Liver (tissue), 3 donors: ENCODE data around the gene ARAP3.

Experiments
- FOXA1 ChIP-seq: IDR thresholded peaks from 2 replicates; pipeline ENCODE4 v1.6.1; 2016; ENCODE audit warnings: antibody characterized with exemption
- GABPA ChIP-seq, 2 donors: IDR thresholded peaks in 1 of 2; conservative IDR thresholded peaks in 1 of 2; 2 replicates each; pipeline ENCODE4 v1.6.1; 2016; ENCODE audit warnings: antibody characterized with exemption in 2 of 2, mild to moderate bottlenecking in 1 of 2, moderate library complexity in 1 of 2
- JUND ChIP-seq, 2 donors: IDR thresholded peaks; 2 replicates each; pipeline ENCODE4 v1.6.1; 2016; ENCODE audit warnings: antibody characterized with exemption in 2 of 2
- NR2F2 ChIP-seq: IDR thresholded peaks from 2 replicates; pipeline ENCODE4 v1.6.1; 2016; ENCODE audit warnings: antibody characterized with exemption
- RAD21 ChIP-seq, 2 donors: IDR thresholded peaks; 2 replicates each; pipeline ENCODE4 v1.6.1; 2016; ENCODE audit warnings: antibody characterized with exemption in 2 of 2, mild to moderate bottlenecking in 2 of 2
- RXRA ChIP-seq, 2 donors: IDR thresholded peaks; 2 replicates each; pipeline ENCODE4 v1.6.1; 2017 to 2018; ENCODE audit warnings: antibody characterized with exemption in 2 of 2, mild to moderate bottlenecking in 1 of 2
- SP1 ChIP-seq: IDR thresholded peaks from 2 replicates; pipeline ENCODE4 v1.6.1; 2018; ENCODE audit warnings: antibody characterized with exemption, mild to moderate bottlenecking
- TAF1 ChIP-seq: conservative IDR thresholded peaks from 2 replicates; pipeline ENCODE4 v1.6.1; 2016; ENCODE audit warnings: antibody characterized with exemption, mild to moderate bottlenecking
- YY1 ChIP-seq: IDR thresholded peaks from 2 replicates; pipeline ENCODE4 v1.6.1; 2016; ENCODE audit warnings: antibody characterized with exemption, mild to moderate bottlenecking
- TF ChIP-seq, protein P1 (sequence below): fragments of 150-350 bp; IDR thresholded peaks from 2 replicates; pipeline ENCODE4 v1.5.1; 2017; ENCODE audit warnings: improper control_type of control experiment, low read depth, low read length; ENCODE audit not compliant: missing input control
- TF ChIP-seq, protein P2 (sequence below): IDR thresholded peaks from 2 replicates; pipeline ENCODE4 v1.6.1; 2016; ENCODE audit warnings: antibody characterized with exemption
- TF ChIP-seq, protein P3 (sequence below): IDR thresholded peaks from 2 replicates; pipeline ENCODE4 v1.6.1; 2016; ENCODE audit warnings: antibody characterized with exemption
- TF ChIP-seq, protein P4 (sequence below): IDR thresholded peaks from 2 replicates; pipeline ENCODE4 v1.6.1; 2016; ENCODE audit warnings: antibody characterized with exemption, mild to moderate bottlenecking
- TF ChIP-seq, protein P5 (sequence below): IDR thresholded peaks from 2 replicates; pipeline ENCODE4 v1.6.1; 2016; ENCODE audit warnings: antibody characterized with exemption
- donor health status: healthy.
- donor health status: healthy.

DNA sequence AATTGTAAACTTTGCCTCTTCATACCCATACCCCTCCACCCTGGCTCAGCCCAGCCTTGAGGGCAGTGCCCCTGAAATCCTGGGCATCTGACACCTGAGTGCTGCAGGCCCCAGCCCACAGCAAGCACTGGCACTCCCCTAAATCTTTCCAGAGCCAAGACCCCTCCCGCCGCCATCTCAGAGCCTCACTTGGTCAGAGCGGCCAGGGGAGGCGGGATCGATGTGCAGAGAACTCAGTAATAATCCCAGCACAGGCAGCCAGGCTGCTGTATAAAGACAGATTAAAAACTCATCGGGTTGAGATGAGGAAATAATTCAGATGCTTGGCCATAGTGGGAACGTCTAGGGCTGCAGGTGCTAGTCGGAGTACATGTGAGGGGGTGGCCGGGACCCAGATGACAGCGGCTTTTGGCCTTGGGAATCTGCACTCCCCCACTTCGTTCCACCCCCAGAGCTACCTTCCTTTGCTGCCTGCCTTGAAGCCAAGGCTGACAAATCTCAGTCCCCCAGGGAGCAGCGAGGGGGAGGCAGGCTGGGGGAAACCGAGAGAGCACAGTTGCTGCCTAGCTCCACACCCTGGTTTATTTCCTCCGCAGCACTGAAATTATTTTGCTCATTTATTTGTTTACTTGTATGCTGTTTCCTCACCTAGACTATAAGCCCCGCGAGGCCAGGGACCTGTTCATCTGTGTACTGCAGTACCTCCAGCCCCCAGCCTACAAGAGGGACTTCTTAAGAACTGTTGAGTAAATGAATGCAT, 19.5 kb upstream of the ARAP3 start:
- no peak for TF ChIP-seq SP1
- TF ChIP-seq, protein P1, sequence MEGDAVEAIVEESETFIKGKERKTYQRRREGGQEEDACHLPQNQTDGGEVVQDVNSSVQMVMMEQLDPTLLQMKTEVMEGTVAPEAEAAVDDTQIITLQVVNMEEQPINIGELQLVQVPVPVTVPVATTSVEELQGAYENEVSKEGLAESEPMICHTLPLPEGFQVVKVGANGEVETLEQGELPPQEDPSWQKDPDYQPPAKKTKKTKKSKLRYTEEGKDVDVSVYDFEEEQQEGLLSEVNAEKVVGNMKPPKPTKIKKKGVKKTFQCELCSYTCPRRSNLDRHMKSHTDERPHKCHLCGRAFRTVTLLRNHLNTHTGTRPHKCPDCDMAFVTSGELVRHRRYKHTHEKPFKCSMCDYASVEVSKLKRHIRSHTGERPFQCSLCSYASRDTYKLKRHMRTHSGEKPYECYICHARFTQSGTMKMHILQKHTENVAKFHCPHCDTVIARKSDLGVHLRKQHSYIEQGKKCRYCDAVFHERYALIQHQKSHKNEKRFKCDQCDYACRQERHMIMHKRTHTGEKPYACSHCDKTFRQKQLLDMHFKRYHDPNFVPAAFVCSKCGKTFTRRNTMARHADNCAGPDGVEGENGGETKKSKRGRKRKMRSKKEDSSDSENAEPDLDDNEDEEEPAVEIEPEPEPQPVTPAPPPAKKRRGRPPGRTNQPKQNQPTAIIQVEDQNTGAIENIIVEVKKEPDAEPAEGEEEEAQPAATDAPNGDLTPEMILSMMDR: no peak
- TF ChIP-seq, protein P2, sequence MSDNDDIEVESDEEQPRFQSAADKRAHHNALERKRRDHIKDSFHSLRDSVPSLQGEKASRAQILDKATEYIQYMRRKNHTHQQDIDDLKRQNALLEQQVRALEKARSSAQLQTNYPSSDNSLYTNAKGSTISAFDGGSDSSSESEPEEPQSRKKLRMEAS: no peak
- no peak for TF ChIP-seq RAD21 (IDR thresholded peaks at IDR 0.05)
- TF ChIP-seq, protein P3, sequence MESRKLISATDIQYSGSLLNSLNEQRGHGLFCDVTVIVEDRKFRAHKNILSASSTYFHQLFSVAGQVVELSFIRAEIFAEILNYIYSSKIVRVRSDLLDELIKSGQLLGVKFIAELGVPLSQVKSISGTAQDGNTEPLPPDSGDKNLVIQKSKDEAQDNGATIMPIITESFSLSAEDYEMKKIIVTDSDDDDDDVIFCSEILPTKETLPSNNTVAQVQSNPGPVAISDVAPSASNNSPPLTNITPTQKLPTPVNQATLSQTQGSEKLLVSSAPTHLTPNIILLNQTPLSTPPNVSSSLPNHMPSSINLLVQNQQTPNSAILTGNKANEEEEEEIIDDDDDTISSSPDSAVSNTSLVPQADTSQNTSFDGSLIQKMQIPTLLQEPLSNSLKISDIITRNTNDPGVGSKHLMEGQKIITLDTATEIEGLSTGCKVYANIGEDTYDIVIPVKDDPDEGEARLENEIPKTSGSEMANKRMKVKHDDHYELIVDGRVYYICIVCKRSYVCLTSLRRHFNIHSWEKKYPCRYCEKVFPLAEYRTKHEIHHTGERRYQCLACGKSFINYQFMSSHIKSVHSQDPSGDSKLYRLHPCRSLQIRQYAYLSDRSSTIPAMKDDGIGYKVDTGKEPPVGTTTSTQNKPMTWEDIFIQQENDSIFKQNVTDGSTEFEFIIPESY: no peak
- TF ChIP-seq, protein P4, sequence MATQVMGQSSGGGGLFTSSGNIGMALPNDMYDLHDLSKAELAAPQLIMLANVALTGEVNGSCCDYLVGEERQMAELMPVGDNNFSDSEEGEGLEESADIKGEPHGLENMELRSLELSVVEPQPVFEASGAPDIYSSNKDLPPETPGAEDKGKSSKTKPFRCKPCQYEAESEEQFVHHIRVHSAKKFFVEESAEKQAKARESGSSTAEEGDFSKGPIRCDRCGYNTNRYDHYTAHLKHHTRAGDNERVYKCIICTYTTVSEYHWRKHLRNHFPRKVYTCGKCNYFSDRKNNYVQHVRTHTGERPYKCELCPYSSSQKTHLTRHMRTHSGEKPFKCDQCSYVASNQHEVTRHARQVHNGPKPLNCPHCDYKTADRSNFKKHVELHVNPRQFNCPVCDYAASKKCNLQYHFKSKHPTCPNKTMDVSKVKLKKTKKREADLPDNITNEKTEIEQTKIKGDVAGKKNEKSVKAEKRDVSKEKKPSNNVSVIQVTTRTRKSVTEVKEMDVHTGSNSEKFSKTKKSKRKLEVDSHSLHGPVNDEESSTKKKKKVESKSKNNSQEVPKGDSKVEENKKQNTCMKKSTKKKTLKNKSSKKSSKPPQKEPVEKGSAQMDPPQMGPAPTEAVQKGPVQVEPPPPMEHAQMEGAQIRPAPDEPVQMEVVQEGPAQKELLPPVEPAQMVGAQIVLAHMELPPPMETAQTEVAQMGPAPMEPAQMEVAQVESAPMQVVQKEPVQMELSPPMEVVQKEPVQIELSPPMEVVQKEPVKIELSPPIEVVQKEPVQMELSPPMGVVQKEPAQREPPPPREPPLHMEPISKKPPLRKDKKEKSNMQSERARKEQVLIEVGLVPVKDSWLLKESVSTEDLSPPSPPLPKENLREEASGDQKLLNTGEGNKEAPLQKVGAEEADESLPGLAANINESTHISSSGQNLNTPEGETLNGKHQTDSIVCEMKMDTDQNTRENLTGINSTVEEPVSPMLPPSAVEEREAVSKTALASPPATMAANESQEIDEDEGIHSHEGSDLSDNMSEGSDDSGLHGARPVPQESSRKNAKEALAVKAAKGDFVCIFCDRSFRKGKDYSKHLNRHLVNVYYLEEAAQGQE: no peak
- no peak for TF ChIP-seq YY1
- TF ChIP-seq, protein P5, sequence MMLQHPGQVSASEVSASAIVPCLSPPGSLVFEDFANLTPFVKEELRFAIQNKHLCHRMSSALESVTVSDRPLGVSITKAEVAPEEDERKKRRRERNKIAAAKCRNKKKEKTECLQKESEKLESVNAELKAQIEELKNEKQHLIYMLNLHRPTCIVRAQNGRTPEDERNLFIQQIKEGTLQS: no peak
- TF ChIP-seq NR2F2: no peak
- TF ChIP-seq TAF1: no peak
- TF ChIP-seq JUND (IDR thresholded peaks at IDR 0.05): no peak
- no peak for TF ChIP-seq FOXA1
- TF ChIP-seq RXRA (IDR thresholded peaks at IDR 0.05): no peak
- no peak for TF ChIP-seq GABPA (IDR thresholded peaks at IDR 0.05 in 1 of 2, conservative IDR thresholded peaks at IDR 0.05 in 1 of 2)
